Ascending aorta (tissue), 2 donors: Measurements from ENCODE around the gene SLC8A2. TPM values are rescaled to one million over a fixed set of nuclear protein-coding genes. Genes with fewer than 3 reads are reported as not detected.
A peak's percentile ranks its signal among the peaks of the same experiment; 100 is the strongest.

ENCODE experiments used
- DNase-seq, 2 donors: peaks; one replicate each; pipeline ENCODE4 v3.0.0-alpha.2; 2019; ENCODE audit warnings: low spot score in 2 of 2
- H3K27ac ChIP-seq, 2 donors: fragments of 200-600 bp; sonication (generic); one replicate each; pipeline ENCODE4 v1.5.1; 2016 to 2017; ENCODE audit warnings: mild to moderate bottlenecking in 1 of 2
- H3K27me3 ChIP-seq: fragments of 200-600 bp; sonication (generic); one replicate; pipeline ENCODE4 v1.5.1; 2017
- H3K36me3 ChIP-seq, 2 donors: fragments of 200-600 bp; sonication (generic); one replicate each; pipeline ENCODE4 v1.5.1; 2016
- H3K4me1 ChIP-seq, 2 donors: fragments of 200-600 bp; sonication (generic); one replicate each; pipeline ENCODE4 v1.5.1; 2016 to 2017; ENCODE audit warnings: mild to moderate bottlenecking in 1 of 2
- H3K4me3 ChIP-seq, 2 donors: fragments of 200-600 bp; sonication (generic); one replicate each; pipeline ENCODE4 v1.5.1; 2016 to 2017; ENCODE audit warnings: mild to moderate bottlenecking in 1 of 2
- H3K9me3 ChIP-seq, 2 donors: fragments of 200-600 bp; sonication (generic); one replicate each; pipeline ENCODE4 v1.5.1; 2016
- CTCF ChIP-seq, 3 experiments: fragments of 200-600 bp in 2 of 3; fragments of 450-650 bp in 1 of 3; sonication (generic) in 2 of 3; IDR thresholded peaks; one replicate each; pipeline ENCODE4 v1.5.1; 2016 to 2019; ENCODE audit warnings: antibody characterized with exemption in 3 of 3, mild to moderate bottlenecking in 1 of 3, moderate library complexity in 1 of 3
- intact Hi-C: fragments of 100-400 bp; cut with DNase I; formaldehyde crosslinking; loops from one replicate; pipeline ENCODE4 v1.15.1; 2023
- total RNA-seq: library from RNA; depleted of rRNA; stranded (reverse); fragments of >200 nt; gene quantifications from one replicate; pipeline ENCODE4 v1.1.0, GENCODE V29; 2016

Gene SLC8A2
- total RNA-seq, 1 donor from 2014 or later, result not detected

DNA sequence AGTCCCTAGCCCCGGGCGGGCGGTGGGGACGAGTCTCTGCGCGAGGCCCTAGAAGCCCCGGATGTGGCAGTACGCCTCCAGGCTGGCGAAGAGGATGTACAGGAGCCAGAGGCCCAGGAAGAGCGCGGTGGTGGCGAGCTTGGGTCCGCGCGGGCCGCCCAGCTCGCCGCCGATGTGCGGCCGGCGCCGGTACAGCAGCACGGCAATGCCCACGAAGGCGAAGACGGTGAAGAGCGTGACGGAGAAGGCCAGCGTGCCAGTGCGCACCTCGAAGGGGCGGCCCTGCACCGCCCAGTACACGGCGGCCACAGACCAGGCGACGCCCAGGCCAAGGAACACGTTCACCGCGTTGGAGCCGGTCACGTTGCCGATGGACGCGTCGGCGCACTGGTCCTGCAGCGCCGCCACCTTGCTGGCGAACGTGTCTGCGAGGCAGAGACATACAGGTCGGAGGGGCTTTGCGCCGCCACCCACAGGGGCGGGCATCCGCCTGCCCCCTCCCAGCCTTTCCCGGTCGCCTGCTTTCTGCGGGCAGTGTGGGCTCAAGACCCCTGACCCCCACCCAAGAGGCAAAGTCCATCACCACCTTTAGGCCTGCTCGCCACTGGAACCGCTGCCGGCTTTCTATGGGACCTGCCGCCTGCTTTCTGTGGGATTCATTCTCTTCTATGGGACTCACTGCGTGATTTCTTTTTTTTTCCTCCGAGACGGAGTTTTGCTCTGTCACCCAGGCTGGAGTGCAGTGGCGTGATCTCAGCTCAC is 41.5 kb downstream of the SLC8A2 start:
- Histone ChIP-seq H3K36me3 (no peaks in the 10 kb centered on the region), H3K27me3 (peaks cover 21% of the 10 kb centered on the region), H3K4me1 (peaks cover 9 to 13% of the 10 kb centered on the region in 2 donors), H3K4me3 (peak overlapping the region; percentile 24 to 46), H3K27ac (no peak overlapping the region), H3K9me3 (no peaks in the 10 kb centered on the region)
- no peak for DNase-seq
- peak; percentile 34 to 50 (median 35) for TF ChIP-seq CTCF (IDR thresholded peaks at IDR 0.05)
- intact Hi-C loops, result no loop called here

DNA sequence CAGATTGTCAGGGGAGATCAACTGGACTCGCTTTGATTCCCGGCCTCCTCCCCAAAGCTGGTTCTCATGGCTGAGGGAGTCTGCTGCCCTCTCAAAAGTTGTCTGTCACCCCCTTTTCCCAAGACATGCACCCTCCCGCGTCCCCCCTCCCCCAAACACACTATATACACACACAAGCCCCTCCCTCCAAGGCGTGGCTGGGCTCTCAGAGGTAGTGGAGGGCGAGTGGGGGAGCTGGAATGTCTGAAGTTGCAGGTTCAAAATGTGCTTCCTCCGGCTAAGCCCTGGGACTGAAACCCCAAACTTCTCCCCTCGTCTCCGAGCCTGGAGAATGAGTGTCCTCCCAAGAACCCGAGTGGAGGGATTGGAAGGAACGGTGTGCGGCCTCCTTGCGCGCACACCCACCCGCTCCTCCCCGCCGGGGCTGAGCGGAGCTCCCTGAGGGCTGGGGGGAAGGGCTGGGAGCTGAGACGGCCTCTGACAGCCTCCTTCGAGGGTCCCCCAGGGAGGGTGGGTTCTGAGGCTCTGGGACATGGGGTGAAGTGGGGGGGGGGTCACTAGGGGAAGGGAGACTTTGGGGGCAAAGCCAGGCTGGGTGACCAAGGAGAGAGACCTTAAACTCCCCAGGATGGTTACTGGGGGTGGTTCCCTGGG is 42.4 kb downstream of the SLC8A2 start:
- Histone ChIP-seq H3K4me3 (no peak overlapping the region), H3K36me3 (no peaks in the 10 kb centered on the region), H3K27ac (no peak overlapping the region), H3K4me1 (peaks cover 9 to 13% of the 10 kb centered on the region in 2 donors), H3K27me3 (peaks cover 21% of the 10 kb centered on the region), H3K9me3 (no peaks in the 10 kb centered on the region)
- no peak for TF ChIP-seq CTCF (IDR thresholded peaks at IDR 0.05)
- no peak for DNase-seq
- intact Hi-C loops, result no loop called here

DNA sequence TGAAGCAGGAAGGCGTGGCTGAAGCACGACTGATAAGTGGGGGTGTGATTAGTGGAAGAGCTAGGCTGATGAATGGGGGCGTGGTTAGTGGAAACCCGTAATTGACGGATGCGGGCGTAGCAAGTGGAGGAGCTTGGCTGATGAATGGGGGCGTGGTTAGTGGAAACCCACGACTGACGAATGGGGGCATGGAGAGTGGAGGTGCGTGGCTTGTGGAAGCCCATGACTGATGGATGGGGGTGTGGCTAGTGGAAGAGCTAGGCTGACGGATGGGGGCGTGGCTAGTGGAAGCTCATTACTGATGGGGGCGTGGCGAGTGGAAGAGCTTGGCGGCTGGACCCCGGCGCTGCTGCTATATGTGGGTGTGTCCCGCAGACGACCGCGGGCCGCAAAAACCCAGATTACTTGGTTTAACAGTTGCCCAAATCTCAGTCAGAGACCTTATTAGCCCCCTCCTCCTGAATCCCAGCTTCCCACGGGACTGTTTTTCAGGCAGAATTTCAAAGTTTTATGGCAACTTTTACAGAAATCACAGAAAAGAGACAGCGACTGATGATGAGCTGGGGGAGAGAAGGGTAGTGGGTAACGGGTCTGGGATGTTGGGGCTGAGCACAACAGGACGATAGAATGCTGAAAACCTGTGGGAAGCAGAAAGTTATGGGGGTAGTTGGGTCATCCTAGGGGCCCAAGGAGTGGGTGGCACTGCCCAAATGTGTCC is 43.4 kb downstream of the SLC8A2 start:
- intact Hi-C loops, result no loop called here
- Histone ChIP-seq H3K27me3 (peaks cover 21% of the 10 kb centered on the region), H3K27ac (no peak overlapping the region), H3K9me3 (no peaks in the 10 kb centered on the region), H3K36me3 (no peaks in the 10 kb centered on the region), H3K4me3 (peak overlapping the region in 1 of 2 donors; percentile 28), H3K4me1 (peaks cover 9 to 13% of the 10 kb centered on the region in 2 donors)
- DNase-seq, result peak; percentile 48 to 82
- TF ChIP-seq CTCF (IDR thresholded peaks at IDR 0.05), result no peak

- H3K27me3 ChIP-seq, result peaks cover 25% of the 10 kb centered on the region
- TF ChIP-seq CTCF (IDR thresholded peaks at IDR 0.05), result peak; percentile 53 to 81 (median 78)
- intact Hi-C loops, result no loop called here
- H3K4me3 ChIP-seq, result peak overlapping the region in 1 of 2 donors; percentile 28
- DNase-seq, result no peak
- no peaks in the 10 kb centered on the region for H3K36me3 ChIP-seq
- no peak overlapping the region for H3K27ac ChIP-seq
- peaks cover 9 to 13% of the 10 kb centered on the region in 2 donors for H3K4me1 ChIP-seq
- H3K9me3 ChIP-seq, result no peaks in the 10 kb centered on the region
Measured at GRCh38 chr19:47427241-47428176, 44.2 kb downstream of the SLC8A2 start.
